ENCODE results near the gene DOCK10.
A peak's percentile ranks its signal among the peaks of the same experiment; 100 is the strongest.
"Not testable (repeated sequence)": the region's sequence is repeated elsewhere in the genome, so short reads cannot be mapped to it uniquely, and the experiment has no call there.

The DOCK10 gene

GRCh38 chr2:225064928-225065327, 22.7 kb upstream of the DOCK10 start:
- no peaks in the 10 kb centered on the region for H3K27me3 Mint-ChIP-seq
- peaks cover 49% of the 10 kb centered on the region for H3K4me1 Mint-ChIP-seq (ENCODE audit: low read depth)
- H3K27ac Mint-ChIP-seq, result peak overlapping the region; percentile 74
- no peak overlapping the region for H3K4me3 Mint-ChIP-seq
- peaks cover 22% of the 10 kb centered on the region for H3K9me3 Mint-ChIP-seq (ENCODE audit: low read depth)
- H3K36me3 Mint-ChIP-seq, result peaks cover 9% of the 10 kb centered on the region

- Mint-ChIP-seq H3K27me3 (no peaks in the 10 kb centered on the region), H3K36me3 (peaks cover 9% of the 10 kb centered on the region), H3K4me1 (ENCODE audit: low read depth) (peaks cover 49% of the 10 kb centered on the region), H3K9me3 (ENCODE audit: low read depth) (peaks cover 22% of the 10 kb centered on the region), H3K4me3 (peak overlapping the region; percentile 6), H3K27ac (peak overlapping the region; percentile 74)
These were observed 22.1 kb upstream of the DOCK10 start for GRCh38 chr2:225064362-225064761.

- Mint-ChIP-seq H3K36me3 (peaks cover 4% of the 10 kb centered on the region), H3K4me1 (ENCODE audit: low read depth) (peaks cover 77% of the 10 kb centered on the region), H3K4me3 (no peak overlapping the region), H3K27me3 (no peaks in the 10 kb centered on the region), H3K27ac (peak overlapping the region; percentile 16), H3K9me3 (ENCODE audit: low read depth) (no peaks in the 10 kb centered on the region)
These were observed 14.2 kb upstream of the DOCK10 start for GRCh38 chr2:225056330-225057073.

- H3K27ac Mint-ChIP-seq, result peak overlapping the region; percentile 58
- no peaks in the 10 kb centered on the region for H3K9me3 Mint-ChIP-seq (ENCODE audit: low read depth)
- peaks cover 82% of the 10 kb centered on the region for H3K4me1 Mint-ChIP-seq (ENCODE audit: low read depth)
- no peaks in the 10 kb centered on the region for H3K27me3 Mint-ChIP-seq
- peaks cover 4% of the 10 kb centered on the region for H3K36me3 Mint-ChIP-seq
- no peak overlapping the region for H3K4me3 Mint-ChIP-seq
These were observed 13.4 kb upstream of the DOCK10 start for GRCh38 chr2:225055714-225056113.

GRCh38 chr2:225052703-225053102, 10.4 kb upstream of the DOCK10 start:
- H3K4me3 Mint-ChIP-seq, result peak overlapping the region; percentile 38
- no peaks in the 10 kb centered on the region for H3K27me3 Mint-ChIP-seq
- peak overlapping the region; percentile 74 for H3K27ac Mint-ChIP-seq
- peaks cover 70% of the 10 kb centered on the region for H3K4me1 Mint-ChIP-seq (ENCODE audit: low read depth)
- H3K9me3 Mint-ChIP-seq (ENCODE audit: low read depth), result no peaks in the 10 kb centered on the region
- no peaks in the 10 kb centered on the region for H3K36me3 Mint-ChIP-seq

GRCh38 chr2:225047502-225047901, 5.2 kb upstream of the DOCK10 start:
- H3K4me3 Mint-ChIP-seq; H3K9me3 Mint-ChIP-seq (ENCODE audit: low read depth); H3K27ac Mint-ChIP-seq; H3K27me3 Mint-ChIP-seq; H3K36me3 Mint-ChIP-seq: not testable (repeated sequence)
- peaks cover 32% of the 10 kb centered on the region for H3K4me1 Mint-ChIP-seq (ENCODE audit: low read depth)

GRCh38 chr2:225042800-225043167, 516 bp upstream of the DOCK10 start:
- Mint-ChIP-seq H3K4me3 (peak overlapping the region; percentile 87), H3K36me3 (peaks cover 5% of the 10 kb centered on the region), H3K4me1 (ENCODE audit: low read depth) (peaks cover 47% of the 10 kb centered on the region), H3K9me3 (ENCODE audit: low read depth) (no peaks in the 10 kb centered on the region), H3K27me3 (no peaks in the 10 kb centered on the region), H3K27ac (peak overlapping the region; percentile 92)

- H3K36me3 Mint-ChIP-seq, result peaks cover 11% of the 10 kb centered on the region
These were observed 939 bp downstream of the DOCK10 start for GRCh38 chr2:225041207-225041850.

GRCh38 chr2:225040856-225041206, 1.4 kb downstream of the DOCK10 start:
- H3K4me3 Mint-ChIP-seq, result peak overlapping the region; percentile 97
- no peaks in the 10 kb centered on the region for H3K9me3 Mint-ChIP-seq (ENCODE audit: low read depth)
- peaks cover 13% of the 10 kb centered on the region for H3K36me3 Mint-ChIP-seq
- H3K4me1 Mint-ChIP-seq (ENCODE audit: low read depth), result peaks cover 67% of the 10 kb centered on the region
- H3K27me3 Mint-ChIP-seq, result no peaks in the 10 kb centered on the region
- H3K27ac Mint-ChIP-seq, result peak overlapping the region; percentile 99

More at GRCh38 chr2:225041207-225041850, 939 bp downstream of the DOCK10 start:
- no peaks in the 10 kb centered on the region for H3K9me3 Mint-ChIP-seq (ENCODE audit: low read depth)
- H3K4me1 Mint-ChIP-seq (ENCODE audit: low read depth), result peaks cover 62% of the 10 kb centered on the region
- peak overlapping the region; percentile 97 for H3K4me3 Mint-ChIP-seq
- no peaks in the 10 kb centered on the region for H3K27me3 Mint-ChIP-seq
- H3K27ac Mint-ChIP-seq, result peak overlapping the region; percentile 99

GRCh38 chr2:225040142-225040541, 2.1 kb downstream of the DOCK10 start:
- H3K27me3 Mint-ChIP-seq, result no peaks in the 10 kb centered on the region
- H3K9me3 Mint-ChIP-seq (ENCODE audit: low read depth), result no peaks in the 10 kb centered on the region
- H3K4me3 Mint-ChIP-seq, result peak overlapping the region; percentile 97
- H3K27ac Mint-ChIP-seq, result peak overlapping the region; percentile 99
- H3K36me3 Mint-ChIP-seq, result peaks cover 17% of the 10 kb centered on the region
- peaks cover 73% of the 10 kb centered on the region for H3K4me1 Mint-ChIP-seq (ENCODE audit: low read depth)

- Mint-ChIP-seq H3K4me1 (ENCODE audit: low read depth) (peaks cover 85% of the 10 kb centered on the region), H3K4me3 (peak overlapping the region; percentile 97), H3K36me3 (peaks cover 31% of the 10 kb centered on the region), H3K27ac (peak overlapping the region; percentile 99), H3K27me3 (no peaks in the 10 kb centered on the region), H3K9me3 (ENCODE audit: low read depth) (no peaks in the 10 kb centered on the region)
These were observed 4.1 kb downstream of the DOCK10 start for GRCh38 chr2:225038231-225038523.

- H3K9me3 Mint-ChIP-seq (ENCODE audit: low read depth), result no peaks in the 10 kb centered on the region
- H3K27me3 Mint-ChIP-seq, result no peaks in the 10 kb centered on the region
- H3K27ac Mint-ChIP-seq, result peak overlapping the region; percentile 99
- H3K36me3 Mint-ChIP-seq, result peaks cover 31% of the 10 kb centered on the region
- peaks cover 85% of the 10 kb centered on the region for H3K4me1 Mint-ChIP-seq (ENCODE audit: low read depth)
- peak overlapping the region; percentile 97 for H3K4me3 Mint-ChIP-seq
These were observed 4.6 kb downstream of the DOCK10 start for GRCh38 chr2:225037415-225038230.

- Mint-ChIP-seq H3K36me3 (peaks cover 32% of the 10 kb centered on the region), H3K27ac (peak overlapping the region; percentile 99), H3K4me3 (peak overlapping the region; percentile 97), H3K9me3 (ENCODE audit: low read depth) (no peaks in the 10 kb centered on the region), H3K27me3 (no peaks in the 10 kb centered on the region), H3K4me1 (ENCODE audit: low read depth) (peaks cover 97% of the 10 kb centered on the region)
These were observed 5.8 kb downstream of the DOCK10 start for GRCh38 chr2:225036431-225036830.

- no peaks in the 10 kb centered on the region for H3K27me3 Mint-ChIP-seq
- peak overlapping the region; percentile 56 for H3K27ac Mint-ChIP-seq
- H3K4me3 Mint-ChIP-seq, result peak overlapping the region; percentile 42
- H3K9me3 Mint-ChIP-seq (ENCODE audit: low read depth), result no peaks in the 10 kb centered on the region
- peaks cover 89% of the 10 kb centered on the region for H3K4me1 Mint-ChIP-seq (ENCODE audit: low read depth)
- peaks cover 36% of the 10 kb centered on the region for H3K36me3 Mint-ChIP-seq
These were observed 8.6 kb downstream of the DOCK10 start for GRCh38 chr2:225033440-225034318.

Measured in activated naive CD8-positive, alpha-beta T cell (primary cell).